BLaER1 (cell line): Measurements from ENCODE around the gene NPS.

ENCODE experiments used
- H3K27ac ChIP-seq: shearing (Covaris generic); formaldehyde crosslinking; 2 replicates; pipeline ENCODE4 v1.8.1; 2022
- H3K27me3 ChIP-seq: shearing (Covaris generic); formaldehyde crosslinking; 2 replicates; pipeline ENCODE4 v1.8.1; 2022
- H3K36me3 ChIP-seq: shearing (Covaris generic); formaldehyde crosslinking; 2 replicates; pipeline ENCODE4 v1.8.1; 2022
- H3K4me1 ChIP-seq: shearing (Covaris generic); formaldehyde crosslinking; 2 replicates; pipeline ENCODE4 v1.8.1; 2022
- H3K4me2 ChIP-seq: shearing (Covaris generic); formaldehyde crosslinking; 2 replicates; pipeline ENCODE4 v1.8.1; 2022
- H3K4me3 ChIP-seq: shearing (Covaris generic); formaldehyde crosslinking; 2 replicates; pipeline ENCODE4 v1.8.1; 2022
- H3K9ac ChIP-seq: shearing (Covaris generic); formaldehyde crosslinking; 2 replicates; pipeline ENCODE4 v1.8.1; 2022
- H3K9me3 ChIP-seq: shearing (Covaris generic); formaldehyde crosslinking; 2 replicates; pipeline ENCODE4 v1.8.1; 2022
- H4K20me1 ChIP-seq: shearing (Covaris generic); formaldehyde crosslinking; 2 replicates; pipeline ENCODE4 v1.8.1; 2022
- Cebpa-rat ChIP-seq: shearing (Covaris generic); IDR thresholded peaks from 2 replicates; pipeline ENCODE4 v1.8.1; 2022

NPS gene

GRCh38 chr10:127592586-127592985, 43.5 kb downstream of the NPS start:
- H3K4me3 ChIP-seq, result no peak overlapping the region
- no peak overlapping the region for H3K27ac ChIP-seq
- no peak for TF ChIP-seq Cebpa-rat
- H3K27me3 ChIP-seq, result no peaks in the 10 kb centered on the region
- no peaks in the 10 kb centered on the region for H3K4me1 ChIP-seq
- no peak overlapping the region for H3K4me2 ChIP-seq
- H3K36me3 ChIP-seq, result no peaks in the 10 kb centered on the region
- H4K20me1 ChIP-seq, result no peaks in the 10 kb centered on the region
- H3K9ac ChIP-seq, result no peak overlapping the region
- no peaks in the 10 kb centered on the region for H3K9me3 ChIP-seq

- H3K4me3 ChIP-seq, result no peak overlapping the region
These were observed 51.4 kb downstream of the NPS start for GRCh38 chr10:127600479-127600878.

More at GRCh38 chr10:127600479-127600878, 51.4 kb downstream of the NPS start:
- no peaks in the 10 kb centered on the region for H4K20me1 ChIP-seq
- H3K4me2 ChIP-seq, result no peak overlapping the region
- H3K27me3 ChIP-seq, result no peaks in the 10 kb centered on the region
- H3K4me1 ChIP-seq, result no peaks in the 10 kb centered on the region
- no peaks in the 10 kb centered on the region for H3K36me3 ChIP-seq
- no peak overlapping the region for H3K9ac ChIP-seq
- H3K27ac ChIP-seq, result no peak overlapping the region
- TF ChIP-seq Cebpa-rat, result no peak
- H3K9me3 ChIP-seq, result no peaks in the 10 kb centered on the region
